ENCODE measurements around the gene NCOA4. TPM values are rescaled to one million over a fixed set of nuclear protein-coding genes. Genes with fewer than 3 reads are reported as not detected.

NCOA4 gene
- total and polyA plus RNA-seq, 2 of the 8 experiments (the other 6 are each of a cell fraction or from before 2014, with no cell fraction given) = 28.9 to 65.2 TPM

DNA sequence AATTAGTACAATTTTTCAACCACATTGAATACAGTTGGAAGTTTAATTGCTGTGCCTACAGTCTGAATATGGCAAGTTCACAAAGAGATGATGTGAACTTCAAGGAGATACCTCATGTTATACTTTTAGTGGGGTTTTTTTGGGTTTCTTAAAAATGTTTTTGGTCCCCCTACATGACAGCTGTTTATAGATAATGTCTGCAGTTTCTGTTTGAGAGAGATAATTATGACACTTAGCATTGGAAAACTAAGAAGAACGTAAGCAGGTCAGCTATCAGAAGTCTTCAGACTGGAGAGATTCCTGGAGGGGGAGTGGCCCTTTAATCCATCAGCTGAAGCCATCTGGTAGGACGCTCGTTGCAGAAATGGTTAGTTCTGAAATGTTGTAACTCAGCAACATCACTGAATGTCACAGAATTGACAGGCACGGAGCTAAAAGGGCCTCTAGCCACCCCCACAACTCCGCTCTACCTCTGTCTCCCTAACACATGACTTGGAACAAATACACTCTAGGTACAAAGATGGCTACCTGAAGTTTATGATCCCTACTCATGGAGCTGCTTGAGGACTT lies 29.2 kb downstream of the NCOA4 start (continued):
- TF ChIP-seq, protein P1, sequence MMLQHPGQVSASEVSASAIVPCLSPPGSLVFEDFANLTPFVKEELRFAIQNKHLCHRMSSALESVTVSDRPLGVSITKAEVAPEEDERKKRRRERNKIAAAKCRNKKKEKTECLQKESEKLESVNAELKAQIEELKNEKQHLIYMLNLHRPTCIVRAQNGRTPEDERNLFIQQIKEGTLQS (IDR thresholded peaks at IDR 0.05; ENCODE audit: insufficient read depth, low read depth, low read length) = no peak
- TF ChIP-seq RFX5 (IDR thresholded peaks at IDR 0.05; ENCODE audit: borderline replicate concordance, low read depth, low read length) (no peak), CTBP2 (IDR thresholded peaks at IDR 0.05; ENCODE audit: borderline replicate concordance, insufficient read depth, insufficient read length, low read length) (no peak), CBX8 (IDR thresholded peaks at IDR 0.05; ENCODE audit: borderline replicate concordance, low read depth, low read length) (no peak)
